ENCODE results near the gene GRID2.
A peak's percentile ranks its signal among the peaks of the same experiment; 100 is the strongest.

Gene GRID2

DNA sequence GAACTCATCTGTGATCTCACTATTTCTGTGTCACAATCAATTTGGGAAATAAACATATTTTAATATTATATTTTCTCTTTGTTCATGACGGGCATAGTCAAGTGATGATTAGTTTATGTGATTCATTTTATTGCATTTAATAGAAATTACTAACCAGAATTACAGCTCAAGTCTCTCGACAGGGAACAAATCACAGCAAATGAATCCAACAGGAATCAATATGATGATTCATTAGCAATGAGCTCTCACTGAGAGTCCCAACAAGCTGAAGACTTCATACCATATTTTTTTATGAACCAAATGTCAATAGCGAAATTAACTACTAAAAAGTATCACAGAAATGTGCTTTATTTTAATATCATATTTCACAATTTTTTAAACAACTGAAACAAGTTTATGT is 649.7 kb downstream of the GRID2 start:
- no peak for DNase-seq (ENCODE audit: low read depth, low spot score)

DNA sequence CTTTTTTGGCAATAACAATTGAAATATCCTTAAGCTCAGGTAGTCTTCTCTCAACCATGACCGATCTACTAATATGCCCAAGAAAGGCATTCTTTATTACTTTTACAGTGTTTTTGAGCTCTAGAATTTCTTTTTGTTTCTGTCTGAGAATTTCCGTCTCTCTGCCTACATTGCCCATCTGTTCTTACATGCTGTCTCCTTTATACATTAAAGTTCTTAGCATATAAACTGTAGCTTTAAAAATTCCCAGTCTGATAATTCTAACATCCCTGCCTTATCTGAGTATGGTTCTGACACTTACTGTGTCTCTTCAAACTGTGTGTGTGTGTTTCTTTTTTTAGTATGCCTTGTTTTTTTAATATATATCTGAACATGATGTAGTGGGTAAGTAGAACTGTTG is 658.1 kb downstream of the GRID2 start:
- DNase-seq (ENCODE audit: low read depth, low spot score) = no peak

GRCh38 chr4:92962831-92963230 is 659.1 kb downstream of the GRID2 start:
- no peak for DNase-seq (ENCODE audit: low read depth, low spot score)

DNA sequence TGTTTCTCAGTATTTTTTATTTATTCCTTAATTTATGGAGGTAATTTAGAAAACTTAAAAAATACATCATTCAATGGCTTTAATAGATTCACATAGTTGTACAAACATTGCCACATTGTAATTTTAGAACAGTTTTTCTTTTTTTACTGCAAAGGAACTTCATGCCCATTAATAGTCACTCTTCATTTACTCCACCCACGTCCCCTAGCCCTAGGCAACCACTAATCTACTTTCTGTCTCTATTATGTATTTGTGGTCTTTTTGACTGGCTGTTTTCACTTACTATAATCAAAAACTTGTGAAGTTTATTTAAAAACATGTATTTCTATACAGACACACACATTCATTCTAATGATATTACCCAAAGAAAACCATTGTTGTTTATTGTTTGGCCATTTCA is 664.8 kb downstream of the GRID2 start:
- no peak for DNase-seq (ENCODE audit: low read depth, low spot score)

DNA sequence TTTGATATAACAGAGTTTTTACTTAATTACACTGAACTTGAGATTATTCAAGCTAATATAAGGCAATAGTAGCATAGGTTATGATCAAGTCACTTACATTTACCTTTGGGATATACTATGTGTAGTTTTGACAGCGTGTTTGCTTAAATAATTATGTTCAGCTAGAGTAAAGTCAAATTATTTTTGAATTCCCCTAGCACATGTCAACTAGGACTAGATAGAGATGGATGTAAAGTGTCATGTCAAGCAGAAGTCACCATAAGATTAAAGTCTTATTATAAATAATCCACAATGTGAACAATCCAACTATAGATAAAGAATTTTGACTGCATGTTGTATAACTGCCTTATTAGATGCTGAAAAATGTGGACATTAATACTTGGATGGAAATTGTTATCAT is 665.2 kb downstream of the GRID2 start:
- no peak for DNase-seq (ENCODE audit: low read depth, low spot score)

DNA sequence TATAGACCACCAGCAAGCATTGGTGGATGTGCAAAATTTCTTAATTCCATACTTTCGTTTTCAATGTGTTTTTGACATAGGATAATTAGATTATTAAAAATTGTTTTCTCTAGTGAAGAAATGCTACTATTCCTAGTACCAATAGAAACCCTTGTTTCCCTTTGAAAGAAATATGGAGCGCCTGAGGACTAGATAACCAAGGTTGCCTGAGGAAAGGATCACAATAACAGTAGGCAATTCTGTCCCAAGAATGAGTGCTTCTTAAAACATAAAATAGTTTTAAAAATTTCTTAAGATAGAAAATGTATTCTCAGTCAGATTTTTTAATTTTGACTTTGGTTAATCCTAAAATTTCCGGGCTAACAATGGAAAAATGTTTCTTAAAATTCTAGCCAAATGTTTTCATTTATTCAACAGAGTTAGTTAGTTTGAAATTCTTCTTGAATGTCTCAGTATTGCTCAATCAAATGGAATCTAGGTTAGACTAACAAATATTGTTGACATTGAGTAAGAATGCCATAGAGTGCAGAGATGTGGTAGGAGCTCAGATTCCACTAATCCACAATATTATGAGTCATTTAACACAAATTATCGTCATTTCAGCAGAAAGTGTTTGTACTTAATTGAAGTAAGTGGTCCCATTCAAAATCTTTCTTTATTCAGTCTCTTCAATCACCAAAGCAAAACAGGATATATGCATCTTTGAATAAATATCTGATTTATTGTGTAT is 666.0 kb downstream of the GRID2 start:
- peak; percentile 57 for DNase-seq (ENCODE audit: low read depth, low spot score)

DNA sequence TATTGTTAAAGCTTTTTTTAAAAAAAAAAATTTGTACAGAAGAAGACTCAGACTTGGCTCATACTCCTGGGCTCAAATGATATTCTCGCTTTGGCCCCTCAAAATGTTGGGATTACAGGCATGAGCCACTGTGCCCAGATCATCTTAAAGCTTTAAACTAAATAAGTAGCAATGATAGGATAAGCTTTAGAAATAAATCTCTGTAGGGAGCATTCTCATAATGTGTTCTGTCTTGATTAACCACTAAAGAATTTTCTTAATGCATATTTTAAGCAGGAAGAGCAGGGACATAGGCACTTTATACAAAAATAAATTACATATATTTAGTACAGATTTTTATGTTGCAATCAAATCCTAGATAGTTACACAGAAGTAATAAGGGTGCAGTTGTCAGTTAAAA is 667.2 kb downstream of the GRID2 start:
- DNase-seq (ENCODE audit: low read depth, low spot score) = no peak

DNA sequence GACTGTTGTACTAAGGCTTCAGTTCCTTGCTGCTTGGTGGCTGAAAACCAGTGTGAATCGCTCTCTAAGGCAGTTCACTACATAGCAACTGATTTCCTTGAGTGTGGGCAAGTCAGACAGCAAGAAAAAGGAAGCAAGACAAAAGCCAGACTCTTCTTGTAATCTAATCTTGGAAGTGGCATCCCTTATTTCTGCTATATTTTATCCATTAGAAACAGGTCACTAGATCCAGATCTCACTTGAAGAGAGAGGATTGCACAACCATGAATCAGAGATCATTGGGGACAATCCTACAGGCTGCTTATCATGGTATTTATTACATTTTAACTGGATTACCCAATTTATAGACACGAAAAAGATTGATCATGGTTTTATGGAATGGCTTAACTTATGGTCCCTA is 684.5 kb downstream of the GRID2 start:
- no peak for DNase-seq (ENCODE audit: low read depth, low spot score)

GRCh38 chr4:92992758-92993157 is 689.0 kb downstream of the GRID2 start:
- no peak for DNase-seq (ENCODE audit: low read depth, low spot score)

DNA sequence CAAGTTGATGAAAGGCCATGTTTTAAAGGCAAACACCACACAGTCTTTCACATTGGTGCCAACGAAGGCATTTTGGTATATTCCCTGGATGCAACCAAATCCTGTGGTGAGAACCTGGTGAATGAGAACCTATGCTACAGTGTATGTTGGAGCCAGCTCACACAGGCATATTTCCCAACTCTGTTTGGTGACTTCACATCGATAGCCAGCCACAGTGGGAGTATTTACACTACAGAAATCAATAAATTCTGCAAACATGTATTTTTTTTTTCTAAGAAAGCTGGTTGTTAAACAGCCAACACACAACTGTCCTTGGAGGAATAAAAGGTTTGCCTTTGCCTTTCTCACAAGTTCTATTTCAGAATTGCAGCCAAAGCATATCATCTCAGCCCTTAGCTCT is 691.0 kb downstream of the GRID2 start:
- no peak for DNase-seq (ENCODE audit: low read depth, low spot score)

DNA sequence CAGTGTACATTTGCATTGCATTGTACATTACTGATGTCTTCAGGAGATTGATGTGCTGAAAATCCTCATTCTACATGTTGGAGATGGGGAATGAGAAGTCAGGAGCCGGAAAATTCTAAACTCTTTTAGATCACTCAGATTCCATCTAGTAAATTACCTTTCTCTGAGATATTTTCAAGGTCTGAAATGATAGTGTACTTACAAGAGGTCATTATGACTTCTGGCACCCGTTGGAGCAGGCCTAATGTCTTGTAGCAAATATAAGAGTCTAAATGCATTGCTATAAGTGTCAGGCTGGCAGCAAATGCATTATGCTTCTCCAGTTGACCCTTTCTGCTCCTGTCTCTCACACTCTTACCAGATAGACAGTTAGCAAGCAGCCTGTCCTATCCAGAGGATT is 692.8 kb downstream of the GRID2 start:
- no peak for DNase-seq (ENCODE audit: low read depth, low spot score)

- no peak for DNase-seq (ENCODE audit: low read depth, low spot score)
Measured at GRCh38 chr4:93000910-93001309, 697.1 kb downstream of the GRID2 start.

GRCh38 chr4:93002240-93002639 is 698.5 kb downstream of the GRID2 start:
- DNase-seq (ENCODE audit: low read depth, low spot score) = no peak

- DNase-seq (ENCODE audit: low read depth, low spot score) = no peak
Measured at GRCh38 chr4:93016350-93016749, 712.6 kb downstream of the GRID2 start.

GRCh38 chr4:93018243-93018642 is 714.5 kb downstream of the GRID2 start:
- DNase-seq (ENCODE audit: low read depth, low spot score) = no peak

DNA sequence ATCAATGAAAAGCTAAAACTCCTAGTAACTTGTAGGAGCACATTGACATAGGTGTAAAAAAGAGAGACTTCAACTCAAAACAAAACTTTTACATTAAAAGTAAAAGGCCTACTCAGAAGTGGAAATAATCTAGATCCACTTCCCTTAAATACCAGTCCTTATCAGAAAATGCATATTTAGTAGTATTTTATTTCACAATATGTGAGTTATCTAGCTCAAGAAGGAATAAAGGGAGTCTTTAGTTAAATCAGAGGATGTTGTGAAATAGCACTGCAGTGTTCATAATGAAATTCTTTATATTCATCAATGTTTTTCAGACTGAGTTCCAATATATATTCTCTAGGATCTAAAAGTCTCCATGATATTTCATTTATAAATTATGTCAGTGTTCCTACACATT is 715.0 kb downstream of the GRID2 start:
- no peak for DNase-seq (ENCODE audit: low read depth, low spot score)

DNA sequence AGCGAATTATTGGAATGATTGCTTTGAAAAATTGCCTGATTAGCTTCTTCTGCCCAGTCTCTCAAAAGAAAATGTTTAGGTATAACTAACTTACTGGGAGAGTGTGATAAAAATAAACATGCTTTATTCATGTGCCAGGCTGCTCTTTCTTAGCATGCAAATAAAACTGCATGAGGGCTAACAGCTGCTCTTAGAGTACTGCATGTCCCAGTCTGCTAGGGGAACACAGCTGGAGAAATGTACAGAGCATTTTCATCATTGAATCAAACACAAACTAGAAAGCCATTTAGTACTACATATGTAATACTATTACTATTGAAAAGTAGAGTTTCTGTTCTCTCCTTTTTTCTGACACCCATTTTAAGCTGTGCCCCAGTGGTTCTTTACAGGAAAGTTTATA is 726.0 kb downstream of the GRID2 start:
- DNase-seq (ENCODE audit: low read depth, low spot score) = no peak

DNA sequence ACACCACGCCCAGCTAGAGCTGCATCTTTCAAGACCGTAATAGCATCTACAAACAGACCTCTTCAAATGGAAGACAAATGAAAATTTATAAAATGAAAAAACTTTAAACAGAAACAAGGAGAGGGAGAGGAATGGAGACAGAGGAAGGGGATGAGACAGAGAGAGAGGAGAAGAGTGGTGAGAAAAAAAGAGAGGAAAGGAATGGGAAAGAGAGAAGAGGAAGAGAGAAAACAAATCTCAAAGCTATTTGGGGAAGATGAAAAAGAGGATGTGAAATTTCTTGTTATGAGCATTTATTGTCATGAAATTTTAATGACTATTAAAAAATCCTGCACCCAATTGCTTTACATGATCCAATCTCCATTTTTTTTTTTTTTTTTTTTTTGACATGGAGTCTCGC is 726.9 kb downstream of the GRID2 start:
- no peak for DNase-seq (ENCODE audit: low read depth, low spot score)

DNA sequence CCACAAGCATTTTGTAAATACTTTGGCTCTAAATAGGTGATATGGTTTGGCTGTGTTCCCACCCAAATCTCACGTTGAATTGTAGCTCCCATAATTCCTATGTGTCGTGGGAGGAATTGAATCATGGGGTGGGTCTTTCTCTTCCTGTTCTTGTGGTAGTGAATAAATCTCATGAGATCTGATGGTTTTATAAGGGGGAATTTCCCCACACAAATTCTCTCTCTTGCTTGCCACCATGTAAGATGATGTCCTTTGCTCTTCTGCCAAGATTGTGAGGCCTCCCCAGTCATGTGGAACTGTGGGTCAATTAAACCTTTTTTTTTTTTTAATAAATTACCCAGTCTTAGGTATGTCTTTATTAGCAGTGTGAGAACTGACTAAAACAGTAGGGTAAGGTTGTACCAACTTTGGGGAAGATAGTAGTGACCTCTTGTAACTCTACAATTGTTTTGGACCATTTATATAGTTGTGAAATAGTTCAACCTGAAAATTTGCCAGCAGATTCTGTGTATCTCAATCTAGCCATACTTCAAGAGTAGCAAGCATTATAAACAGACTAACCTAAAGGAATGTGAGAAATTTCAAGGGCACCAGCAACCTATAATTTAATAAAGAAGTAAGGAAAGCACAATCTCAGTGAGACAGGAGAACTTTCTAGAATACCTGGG is 727.8 kb downstream of the GRID2 start:
- no peak for DNase-seq (ENCODE audit: low read depth, low spot score)

DNA sequence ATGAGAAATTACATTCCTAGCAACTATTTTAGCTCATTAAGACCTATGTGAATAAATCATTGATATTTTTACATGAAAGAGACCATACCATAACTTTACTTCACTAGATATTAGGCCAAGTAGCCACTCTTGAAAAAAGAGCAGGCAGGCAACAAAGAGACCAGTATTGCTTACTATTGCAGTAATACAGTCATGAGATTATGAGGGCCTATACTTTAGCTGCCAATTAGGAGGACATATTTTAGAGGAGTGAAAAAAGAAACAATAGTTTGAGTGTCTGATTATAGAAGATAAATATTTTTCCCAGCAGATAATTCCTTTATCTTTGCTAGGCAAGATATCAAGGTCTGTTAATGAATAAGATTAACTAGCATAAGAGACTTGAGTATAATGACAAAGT is 739.0 kb downstream of the GRID2 start:
- DNase-seq (ENCODE audit: low read depth, low spot score) = no peak

GRCh38 chr4:93053140-93053539 is 749.4 kb downstream of the GRID2 start:
- DNase-seq (ENCODE audit: low read depth, low spot score) = no peak

GRCh38 chr4:93061826-93062225 is 758.1 kb downstream of the GRID2 start:
- no peak for DNase-seq (ENCODE audit: low read depth, low spot score)

GRCh38 chr4:93063325-93063724 is 759.6 kb downstream of the GRID2 start:
- no peak for DNase-seq (ENCODE audit: low read depth, low spot score)

DNA sequence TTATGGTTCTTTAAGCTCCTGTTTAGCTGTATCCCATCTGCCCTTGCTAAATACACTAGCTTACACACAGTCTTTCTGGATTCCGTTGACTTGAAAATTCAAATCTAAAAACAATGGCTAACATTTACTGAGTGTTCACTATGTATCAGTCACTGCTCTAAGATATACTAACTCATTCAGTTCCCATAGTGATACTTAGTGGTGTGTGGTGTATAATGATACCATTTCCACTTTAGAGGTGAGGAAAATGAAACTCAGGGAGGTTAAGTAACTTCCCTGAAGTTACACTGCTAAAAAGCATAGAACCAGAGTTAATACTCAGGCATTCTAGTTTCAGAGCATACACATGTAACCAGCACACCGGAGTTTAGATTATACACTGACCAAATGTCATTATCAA is 762.0 kb downstream of the GRID2 start:
- DNase-seq (ENCODE audit: low read depth, low spot score) = no peak
